Endothelial cell of umbilical vein (primary cell): ENCODE data around the gene KHNYN. TPM values are rescaled to one million over a fixed set of nuclear protein-coding genes. Genes with fewer than 3 reads are reported as not detected.

Experiments
- BruUV-seq: library from RNA; stranded (reverse); fragments of 400-500 nt; replicated peaks from 2 replicates; lab custom pipeline; 2021; lab: Mats Ljungman, UMichigan
- CTCF ChIA-PET: fragments of 300-600, 350-600 bp; sonication (Branson Sonifier 250); formaldehyde crosslinking; loops from one replicate; lab custom pipeline; 2021; ENCODE audit warnings: antibody characterized with exemption, inconsistent platforms; lab: Charles Lee
- POLR2A ChIA-PET: fragments of 300-600, 350-600 bp; sonication (Branson Sonifier 250); formaldehyde crosslinking; loops from one replicate; lab custom pipeline; 2021; ENCODE audit warnings: antibody characterized with exemption, inconsistent platforms; lab: Charles Lee
- DNase-seq: peaks from one replicate; pipeline ENCODE4 v3.0.0-alpha.2; 2011; ENCODE audit warnings: low read depth, low spot score
- FAIRE-seq: peaks from 2 replicates; lab custom pipeline; 2011; peaks lifted over from hg19 to GRCh38; lab: Jason Lieb, UNC
- H2AFZ ChIP-seq: 2 replicates; pipeline ENCODE4 v1.6.0; 2012; ENCODE audit warnings: low read depth, low read length, control low read depth, inconsistent platforms
- H3K27ac ChIP-seq: 2 replicates; pipeline ENCODE4 v1.5.1; 2011; ENCODE audit warnings: low read depth, mild to moderate bottlenecking, control low read depth, low read length, moderate library complexity; ENCODE audit not compliant: insufficient read depth
- H3K27me3 ChIP-seq, 2 experiments: 2 replicates each; pipeline versions ENCODE4 v1.6.0 to v1.6.1; 2011; ENCODE audit warnings: low read length in 2 of 2, mixed read lengths in 1 of 2; ENCODE audit not compliant: control insufficient read depth in 2 of 2, insufficient read depth in 2 of 2
- H3K36me3 ChIP-seq, 2 experiments: 2 replicates in 1 of 2; 3 replicates in 1 of 2; pipeline ENCODE4 v1.5.1; 2011; ENCODE audit warnings: low read length in 2 of 2, mild to moderate bottlenecking in 1 of 2, moderate library complexity in 1 of 2; ENCODE audit not compliant: control insufficient read depth in 2 of 2, insufficient read depth in 2 of 2; ENCODE audit errors: extremely low read depth in 1 of 2
- H3K4me1 ChIP-seq: 3 replicates; pipeline ENCODE4 v1.5.1; 2011; ENCODE audit warnings: mild to moderate bottlenecking, low read length; ENCODE audit not compliant: control insufficient read depth, insufficient read depth; ENCODE audit errors: extremely low read depth
- H3K4me2 ChIP-seq: 2 replicates; pipeline ENCODE4 v1.6.1; 2011; ENCODE audit warnings: low read length, control low read depth, mixed read lengths; ENCODE audit not compliant: insufficient read depth
- H3K4me3 ChIP-seq, 3 experiments: fragments of 200-600 bp in 1 of 3; sonication (generic), shearing (Covaris generic) in 1 of 3; replicated peaks in 1 of 3; 2 replicates each; pipeline ENCODE4 v1.5.1; 2011 to 2016; ENCODE audit warnings: control low read depth in 3 of 3, low read length in 3 of 3, mild to moderate bottlenecking in 2 of 3, inconsistent platforms in 1 of 3, low read depth in 1 of 3, moderate library complexity in 1 of 3; ENCODE audit not compliant: insufficient read depth in 1 of 3
- H3K79me2 ChIP-seq: 2 replicates; pipeline ENCODE4 v1.6.0; 2012; ENCODE audit warnings: low read length, inconsistent platforms; ENCODE audit not compliant: control insufficient read depth, insufficient read depth
- H3K9ac ChIP-seq: replicated peaks from 2 replicates; pipeline ENCODE3; 2011; ENCODE audit warnings: low read length, control low read depth; ENCODE audit not compliant: insufficient read depth; ENCODE audit errors: extremely low read depth
- H3K9me1 ChIP-seq: replicated peaks from 3 replicates; pipeline ENCODE4 v1.6.0; 2011; ENCODE audit warnings: mild to moderate bottlenecking, low read length; ENCODE audit not compliant: control insufficient read depth, insufficient read depth; ENCODE audit errors: extremely low read depth
- H3K9me3 ChIP-seq: replicated peaks from 2 replicates; pipeline ENCODE4 v1.5.1; 2012; ENCODE audit warnings: low read length, inconsistent platforms; ENCODE audit not compliant: control insufficient read depth, insufficient read depth
- H4K20me1 ChIP-seq: replicated peaks from 2 replicates; pipeline ENCODE3; 2011; ENCODE audit warnings: mild to moderate bottlenecking, low read length; ENCODE audit not compliant: control insufficient read depth, insufficient read depth; ENCODE audit errors: extremely low read depth
- CTCF ChIP-seq, 2 donors: IDR thresholded peaks; 1 replicate in 1 of 2; 2 replicates in 1 of 2; pipeline ENCODE4 v1.5.1; 2011; ENCODE audit warnings: low read length in 2 of 2, mild to moderate bottlenecking in 2 of 2, moderate library complexity in 2 of 2, control low read depth in 1 of 2, inconsistent platforms in 1 of 2, low read depth in 1 of 2; ENCODE audit not compliant: insufficient read depth in 1 of 2; ENCODE audit errors: extremely low read depth in 1 of 2
- EZH2 ChIP-seq: IDR thresholded peaks from 2 replicates; pipeline ENCODE4 v1.6.1; 2012; ENCODE audit warnings: borderline replicate concordance, low read depth, mild to moderate bottlenecking, moderate library complexity, low read length, inconsistent platforms; ENCODE audit not compliant: severe bottlenecking
- FOS ChIP-seq: IDR thresholded peaks from 2 replicates; pipeline ENCODE4 v1.6.1; 2011; ENCODE audit warnings: mild to moderate bottlenecking, low read length, moderate library complexity, borderline replicate concordance; ENCODE audit not compliant: insufficient read depth
- GATA2 ChIP-seq: IDR thresholded peaks from 2 replicates; pipeline ENCODE4 v1.7.0; 2011; ENCODE audit warnings: low read depth, mild to moderate bottlenecking, moderate library complexity, mixed read lengths, low read length; ENCODE audit not compliant: insufficient read length, insufficient read depth
- JUN ChIP-seq: IDR thresholded peaks from 2 replicates; pipeline ENCODE4 v1.6.1; 2011; ENCODE audit warnings: borderline replicate concordance, low read depth; ENCODE audit not compliant: insufficient read length, insufficient read depth
- MAX ChIP-seq: IDR thresholded peaks from 2 replicates; pipeline ENCODE4 v1.6.1; 2011; ENCODE audit not compliant: insufficient read depth, insufficient read length
- MYC ChIP-seq: IDR thresholded peaks from one replicate; pipeline ENCODE4 v1.6.1; 2011; ENCODE audit warnings: mild to moderate bottlenecking, low read depth, low read length
- POLR2A ChIP-seq: IDR thresholded peaks from 2 replicates; pipeline ENCODE4 v1.6.1; 2012; ENCODE audit warnings: low read depth, mild to moderate bottlenecking, control low read depth, low read length
- POLR2AphosphoS5 ChIP-seq: IDR thresholded peaks from 2 replicates; pipeline ENCODE4 v1.6.1; 2012; ENCODE audit warnings: low read depth, mild to moderate bottlenecking, control low read depth, low read length, moderate library complexity; ENCODE audit not compliant: insufficient read depth
- dilution Hi-C: fragments of 300-500 bp; cut with MboI; formaldehyde crosslinking; loops from one replicate; pipeline ENCODE4 v1.15.0; 2019; ENCODE audit warnings: low sequenced_read_pairs; ENCODE audit not compliant: extremely low pct_ligation_motif_present
- intact Hi-C: fragments of 100-400 bp; cut with micrococcal nuclease; formaldehyde crosslinking; loops from one replicate; pipeline ENCODE4 v1.10.0; 2022
- polyA plus RNA-seq, 4 experiments: library from polyadenylated mRNA; depleted of rRNA in 3 of 4; stranded (reverse) in 3 of 4; unstranded in 1 of 4; fragments of >200 nt; gene quantifications; 2 replicates each; pipeline versions ENCODE4 v1.2.1 to v1.2.3, GENCODE V29; 2011 to 2012; ENCODE audit warnings: missing spikeins in 1 of 4
- total RNA-seq: library from RNA; stranded (reverse); gene quantifications from 2 replicates; pipeline ENCODE4 v1.2.3, GENCODE V29; 2021

Gene KHNYN
- total and polyA plus RNA-seq, 2 donors (not counting 3 experiments of a cell fraction or from before 2014, with no cell fraction given), result 25.4 to 63.3 TPM

- Histone ChIP-seq H3K9me1 (no peaks in the 10 kb centered on the region), H3K79me2 (no peaks in the 10 kb centered on the region), H3K4me3 (no peak overlapping the region), H3K9ac (no peak overlapping the region), H3K27ac (no peak overlapping the region), H3K4me1 (no peaks in the 10 kb centered on the region), H2AFZ (no peak overlapping the region), H3K27me3 (no peaks in the 10 kb centered on the region), H3K9me3 (no peaks in the 10 kb centered on the region), H3K36me3 (peaks cover 4 to 46% of the 10 kb centered on the region in 2 experiments), H4K20me1 (no peaks in the 10 kb centered on the region), H3K4me2 (no peak overlapping the region)
- no peak for FAIRE-seq
- ChIA-PET POLR2A (interaction anchor here (1.7 kb wide), 1 partner anchor 44 kb away, joined by 6 read pairs; no protein-coding TSS in a partner anchor), CTCF (interaction anchor here (0.9 to 8.7 kb wide), 10 partner anchors 9 to 119 kb away, joined by 3 to 86 read pairs (median 4); partner anchors contain the start of gene ADCY4)
- no peak for DNase-seq
- no TSS peak for BruUV-seq
- TF ChIP-seq EZH2, result no peak
- TF ChIP-seq CTCF (IDR thresholded peaks at IDR 0.05; ENCODE audit: extremely low read depth in 1 of 2, insufficient read depth in 1 of 2, low read depth in 1 of 2, low read length in 2 of 2), result no peak
- no peak for TF ChIP-seq MAX
- TF ChIP-seq MYC, result no peak
- no peak for TF ChIP-seq JUN
- TF ChIP-seq GATA2, result no peak
- TF ChIP-seq FOS, result no peak
- no peak for TF ChIP-seq POLR2A
- TF ChIP-seq POLR2AphosphoS5, result no peak
- intact Hi-C loops (no loop called here), dilution Hi-C loops (no loop called here)
Observed at GRCh38 chr14:24409956-24410355, 19.8 kb upstream of the KHNYN start.
